ENCODE measurements around the gene TTC38. TPM values are rescaled to one million over a fixed set of nuclear protein-coding genes. Genes with fewer than 3 reads are reported as not detected.

Gene TTC38
- total RNA-seq, 1 donor from 2014 or later: 47.3 TPM

DNA sequence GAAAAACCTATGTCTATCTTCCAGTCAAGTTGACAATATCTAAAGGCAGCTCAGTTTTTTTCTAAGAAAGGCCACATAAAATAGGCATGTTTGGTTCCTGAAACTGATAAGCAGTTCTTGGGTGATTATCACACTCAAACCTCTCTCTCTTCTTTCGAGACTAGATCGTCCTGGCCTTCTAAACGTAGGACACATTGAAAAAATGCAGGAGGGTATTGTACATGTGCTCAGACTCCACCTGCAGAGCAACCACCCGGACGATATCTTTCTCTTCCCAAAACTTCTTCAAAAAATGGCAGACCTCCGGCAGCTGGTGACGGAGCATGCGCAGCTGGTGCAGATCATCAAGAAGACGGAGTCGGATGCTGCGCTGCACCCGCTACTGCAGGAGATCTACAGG is 32.8 kb upstream of the TTC38 start:
- no peak for DNase-seq (ENCODE audit: low spot score, unreplicated experiment)
- H3K27me3 Mint-ChIP-seq: no peaks in the 10 kb centered on the region
- H3K9me3 Mint-ChIP-seq (ENCODE audit: low read depth): no peaks in the 10 kb centered on the region
- no peak overlapping the region for H3K27ac Mint-ChIP-seq
- peaks cover 12% of the 10 kb centered on the region for H3K36me3 Mint-ChIP-seq (ENCODE audit: insufficient read depth)
- H3K4me3 Mint-ChIP-seq (ENCODE audit: low read depth): no peak overlapping the region
- H3K4me1 Mint-ChIP-seq (ENCODE audit: low read depth): no peaks in the 10 kb centered on the region
- TF ChIP-seq, protein P1, sequence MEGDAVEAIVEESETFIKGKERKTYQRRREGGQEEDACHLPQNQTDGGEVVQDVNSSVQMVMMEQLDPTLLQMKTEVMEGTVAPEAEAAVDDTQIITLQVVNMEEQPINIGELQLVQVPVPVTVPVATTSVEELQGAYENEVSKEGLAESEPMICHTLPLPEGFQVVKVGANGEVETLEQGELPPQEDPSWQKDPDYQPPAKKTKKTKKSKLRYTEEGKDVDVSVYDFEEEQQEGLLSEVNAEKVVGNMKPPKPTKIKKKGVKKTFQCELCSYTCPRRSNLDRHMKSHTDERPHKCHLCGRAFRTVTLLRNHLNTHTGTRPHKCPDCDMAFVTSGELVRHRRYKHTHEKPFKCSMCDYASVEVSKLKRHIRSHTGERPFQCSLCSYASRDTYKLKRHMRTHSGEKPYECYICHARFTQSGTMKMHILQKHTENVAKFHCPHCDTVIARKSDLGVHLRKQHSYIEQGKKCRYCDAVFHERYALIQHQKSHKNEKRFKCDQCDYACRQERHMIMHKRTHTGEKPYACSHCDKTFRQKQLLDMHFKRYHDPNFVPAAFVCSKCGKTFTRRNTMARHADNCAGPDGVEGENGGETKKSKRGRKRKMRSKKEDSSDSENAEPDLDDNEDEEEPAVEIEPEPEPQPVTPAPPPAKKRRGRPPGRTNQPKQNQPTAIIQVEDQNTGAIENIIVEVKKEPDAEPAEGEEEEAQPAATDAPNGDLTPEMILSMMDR (IDR thresholded peaks at IDR 0.05; ENCODE audit: unreplicated experiment): no peak

DNA sequence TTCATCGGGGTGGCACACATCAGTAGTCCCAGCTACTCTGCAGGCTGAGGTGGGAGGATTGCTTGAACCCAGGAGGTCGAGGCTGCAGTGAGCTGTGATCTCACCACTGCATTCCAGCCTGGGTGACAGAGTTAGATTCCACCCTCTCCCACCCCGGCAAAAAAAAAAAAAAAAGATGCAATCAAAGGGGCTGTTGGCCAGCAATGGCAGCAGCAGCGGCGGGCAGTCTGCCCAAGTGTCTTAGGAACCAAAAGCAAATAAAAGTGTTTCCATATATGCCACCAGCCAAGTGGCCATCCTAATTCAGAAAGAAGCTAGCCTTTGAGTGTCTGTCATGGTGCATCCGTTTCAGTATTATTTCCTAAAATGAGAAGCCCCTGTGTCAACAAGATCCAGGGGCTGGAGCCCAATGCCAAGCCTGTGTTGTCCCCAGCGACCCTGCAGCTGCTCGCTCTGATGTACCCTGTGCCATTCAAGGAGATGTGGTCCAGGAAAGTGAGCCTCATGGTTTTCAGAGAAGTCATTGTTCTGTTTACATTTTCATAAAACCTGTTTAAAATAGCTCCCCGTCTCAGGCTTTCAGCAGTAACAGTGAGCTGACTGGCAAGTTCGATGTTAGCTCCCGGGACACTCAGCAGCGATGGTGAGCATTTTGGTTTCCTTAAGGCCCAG is 30.2 kb upstream of the TTC38 start:
- peaks cover 12% of the 10 kb centered on the region for H3K4me1 Mint-ChIP-seq (ENCODE audit: low read depth)
- H3K36me3 Mint-ChIP-seq (ENCODE audit: insufficient read depth): peaks cover 10% of the 10 kb centered on the region
- H3K27me3 Mint-ChIP-seq: no peaks in the 10 kb centered on the region
- H3K4me3 Mint-ChIP-seq (ENCODE audit: low read depth): no peak overlapping the region
- no peak for DNase-seq (ENCODE audit: low spot score, unreplicated experiment)
- H3K9me3 Mint-ChIP-seq (ENCODE audit: low read depth): no peaks in the 10 kb centered on the region
- no peak overlapping the region for H3K27ac Mint-ChIP-seq
- TF ChIP-seq, protein P1 (IDR thresholded peaks at IDR 0.05; ENCODE audit: unreplicated experiment): no peak

DNA sequence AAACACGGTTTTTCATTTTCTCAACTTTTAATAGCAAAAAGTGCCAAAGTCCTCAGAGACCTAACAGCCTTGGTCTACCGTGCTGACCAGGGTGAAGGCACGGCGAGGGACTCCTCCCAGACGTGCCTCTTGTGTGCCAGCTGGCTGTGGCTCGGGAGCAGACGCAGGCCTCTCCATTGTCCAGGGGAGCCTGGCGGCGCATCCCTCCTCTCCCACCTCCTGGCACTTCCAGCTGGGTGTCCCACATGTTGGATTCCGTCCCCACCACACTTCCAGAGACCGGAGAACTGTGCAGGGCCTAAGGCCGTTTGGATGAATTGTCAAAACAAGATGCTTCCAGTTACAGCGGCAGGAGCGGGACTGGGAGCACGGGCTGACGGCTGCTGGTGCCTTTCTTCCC is 29.3 kb upstream of the TTC38 start:
- Mint-ChIP-seq H3K4me3 (ENCODE audit: low read depth) (no peak overlapping the region), H3K27me3 (no peaks in the 10 kb centered on the region), H3K36me3 (ENCODE audit: insufficient read depth) (peaks cover 10% of the 10 kb centered on the region), H3K4me1 (ENCODE audit: low read depth) (peaks cover 12% of the 10 kb centered on the region), H3K9me3 (ENCODE audit: low read depth) (no peaks in the 10 kb centered on the region), H3K27ac (no peak overlapping the region)
- TF ChIP-seq, protein P1 (IDR thresholded peaks at IDR 0.05; ENCODE audit: unreplicated experiment): no peak
- DNase-seq (ENCODE audit: low spot score, unreplicated experiment): no peak

DNA sequence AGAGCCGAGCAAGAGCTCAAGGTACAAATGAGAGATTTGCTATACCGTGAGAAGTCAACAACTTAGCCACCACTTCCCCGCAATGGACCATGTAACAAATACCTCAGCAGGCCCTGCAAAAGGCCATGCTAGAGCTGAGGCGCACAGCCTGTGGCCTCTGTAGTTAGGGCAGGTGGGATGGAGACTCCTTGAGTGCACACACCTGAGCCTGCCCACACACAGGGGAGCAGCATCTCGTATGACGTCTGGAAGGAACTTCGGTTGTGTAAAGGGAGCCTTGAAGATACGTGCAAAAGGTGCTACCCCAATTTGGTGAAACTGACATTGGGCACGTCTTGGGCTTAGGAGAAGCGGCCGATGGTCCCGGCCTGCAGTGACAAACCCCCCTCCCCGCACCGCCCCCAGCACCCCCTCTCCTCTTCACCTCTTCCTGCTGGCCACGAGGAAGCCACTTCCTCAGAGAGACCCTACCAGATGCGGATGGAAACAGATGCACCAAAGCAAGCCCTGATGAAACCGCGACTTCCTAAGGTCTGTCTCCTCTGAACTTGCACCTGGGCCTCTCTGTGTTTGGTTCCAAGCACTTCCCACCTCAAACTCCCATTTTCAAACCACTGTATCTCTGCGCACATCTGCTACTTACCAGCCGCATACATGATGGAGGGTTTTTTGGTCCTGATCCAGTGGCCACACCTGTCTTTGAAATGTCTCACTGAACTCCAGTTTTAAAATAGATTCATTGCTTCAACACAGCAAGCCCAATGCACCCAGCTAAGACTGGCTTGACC is 28.4 kb upstream of the TTC38 start:
- no peak overlapping the region for H3K4me3 Mint-ChIP-seq (ENCODE audit: low read depth)
- no peak for DNase-seq (ENCODE audit: low spot score, unreplicated experiment)
- TF ChIP-seq, protein P1 (IDR thresholded peaks at IDR 0.05; ENCODE audit: unreplicated experiment): no peak
- no peaks in the 10 kb centered on the region for H3K9me3 Mint-ChIP-seq (ENCODE audit: low read depth)
- H3K4me1 Mint-ChIP-seq (ENCODE audit: low read depth): peaks cover 12% of the 10 kb centered on the region
- no peaks in the 10 kb centered on the region for H3K27me3 Mint-ChIP-seq
- H3K36me3 Mint-ChIP-seq (ENCODE audit: insufficient read depth): peaks cover 10% of the 10 kb centered on the region
- no peak overlapping the region for H3K27ac Mint-ChIP-seq

DNA sequence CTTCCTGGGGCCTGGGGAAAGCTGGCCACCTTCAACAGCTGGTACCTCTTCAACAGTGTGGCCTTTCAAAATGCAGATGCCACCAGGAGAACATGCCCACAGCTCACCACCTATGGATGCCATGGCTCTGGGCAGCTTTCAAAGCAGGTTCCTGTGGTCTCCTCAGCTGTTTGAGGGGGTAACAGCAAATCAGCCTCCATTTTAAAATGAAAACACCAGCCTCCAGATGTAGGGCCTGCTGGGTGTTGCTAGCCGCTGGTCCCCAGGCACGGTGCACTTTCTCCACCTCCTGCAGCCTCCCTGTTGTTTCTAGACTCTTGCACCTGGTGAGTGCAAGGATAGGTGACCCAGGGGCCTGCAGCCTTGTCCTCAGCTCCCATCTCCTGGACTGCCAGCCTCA is 27.7 kb upstream of the TTC38 start:
- DNase-seq (ENCODE audit: low spot score, unreplicated experiment): no peak
- TF ChIP-seq, protein P1 (IDR thresholded peaks at IDR 0.05; ENCODE audit: unreplicated experiment): no peak
- H3K27me3 Mint-ChIP-seq: no peaks in the 10 kb centered on the region
- H3K4me1 Mint-ChIP-seq (ENCODE audit: low read depth): peaks cover 12% of the 10 kb centered on the region
- no peaks in the 10 kb centered on the region for H3K9me3 Mint-ChIP-seq (ENCODE audit: low read depth)
- H3K36me3 Mint-ChIP-seq (ENCODE audit: insufficient read depth): peaks cover 7% of the 10 kb centered on the region
- H3K4me3 Mint-ChIP-seq (ENCODE audit: low read depth): no peak overlapping the region
- H3K27ac Mint-ChIP-seq: no peak overlapping the region

Data from progenitor cell of endocrine pancreas (in vitro differentiated cells).